Measurements from ENCODE around the gene ELFN2. TPM values are rescaled to one million over a fixed set of nuclear protein-coding genes. Genes with fewer than 3 reads are reported as not detected.

The ELFN2 gene
- total and polyA plus RNA-seq, 2 of the 13 experiments (the other 11 are each of a cell fraction or from before 2014, with no cell fraction given): 0.01 TPM; not detected in 1

DNA sequence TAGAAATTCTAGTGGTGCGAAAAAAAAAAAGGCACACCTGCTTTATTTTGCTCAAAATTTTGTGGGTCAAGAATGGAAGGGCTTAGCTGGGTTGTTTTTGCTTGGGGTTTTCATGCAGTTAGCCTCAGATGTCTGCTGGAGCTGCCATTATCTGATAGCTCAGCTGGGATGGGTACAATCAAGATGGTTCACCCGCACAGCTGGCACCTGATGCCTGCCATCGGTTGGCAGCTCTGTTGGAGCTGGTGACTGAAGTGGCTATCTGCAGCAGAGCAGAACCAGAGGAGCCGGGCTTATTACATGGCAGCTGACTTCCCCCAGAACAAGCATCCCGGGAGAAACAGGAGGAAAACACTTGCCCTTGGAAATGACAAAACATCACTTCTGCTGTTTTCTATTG, 12.1 kb upstream of the ELFN2 start:
- H3K27ac ChIP-seq (ENCODE audit: extremely low read length, insufficient read depth, low read length): no peak overlapping the region
- ChIA-PET POLR2A (no interaction called here), CTCF (ENCODE audit: low intra/inter-chr PET ratio, low total read pairs) (no interaction called here)
- H3K36me3 ChIP-seq (replicated peaks in 1 of 2; ENCODE audit: control insufficient read depth in 1 of 2, insufficient read depth in 2 of 2, low read length in 2 of 2): no peaks in the 10 kb centered on the region
- H3K9me3 ChIP-seq (ENCODE audit: low read length): no peaks in the 10 kb centered on the region
- no peak overlapping the region for H3K4me3 ChIP-seq (replicated peaks in 1 of 3; ENCODE audit: insufficient read depth in 1 of 3, low read depth in 2 of 3, low read length in 3 of 3)
- intact Hi-C loops (cut with micrococcal nuclease; ENCODE audit: unreplicated experiment): no loop called here
- H4K20me1 ChIP-seq (ENCODE audit: insufficient read depth, low read length): no peaks in the 10 kb centered on the region
- no peak overlapping the region for H3K4me2 ChIP-seq (ENCODE audit: low read depth, low read length)
- DNase-seq (ENCODE audit: low spot score) (no peak), FAIRE-seq (no peak), ATAC-seq (no peak)
- H3K9ac ChIP-seq (ENCODE audit: insufficient read depth, low read depth, low read length): no peak overlapping the region
- no peaks in the 10 kb centered on the region for H3K79me2 ChIP-seq (ENCODE audit: insufficient read depth, low read length)
- BruUV-seq (replicated peaks): no TSS peak
- peaks cover 6 to 10% of the 10 kb centered on the region in 2 experiments; a peak in 4 of 5 replicates for H3K27me3 ChIP-seq (ENCODE audit: control insufficient read depth in 1 of 2, insufficient read depth in 2 of 2, low read length in 2 of 2)
- H3K4me1 ChIP-seq (ENCODE audit: insufficient read depth, low read length): peaks cover 11% of the 10 kb centered on the region
- H2AFZ ChIP-seq (ENCODE audit: low read length): no peak overlapping the region
- WGBS (ENCODE audit: low lambda C conversion rate): 18% methylated on average over 5 of the region's 5 CpGs
- in situ Hi-C loops (cut with HindIII; ENCODE audit: extremely low pct_ligation_motif_present, low pct_unique_long_range_greater_than_20kb): no loop called here
- TF ChIP-seq PRDM10 (CRISPR knock-in tag; IDR thresholded peaks at IDR 0.05; ENCODE audit: low read depth) (no peak), ZUFSP (CRISPR knock-in tag; IDR thresholded peaks at IDR 0.05; ENCODE audit: borderline replicate concordance) (no peak), BCL6 (CRISPR knock-in tag; IDR thresholded peaks at IDR 0.05) (no peak), MTA1 (CRISPR knock-in tag; IDR thresholded peaks at IDR 0.05; ENCODE audit: borderline replicate concordance) (no peak), ZNF75D (CRISPR knock-in tag; IDR thresholded peaks at IDR 0.05; ENCODE audit: borderline replicate concordance) (no peak), CEBPG (CRISPR knock-in tag; IDR thresholded peaks at IDR 0.05) (no peak), KLF16 (CRISPR knock-in tag; IDR thresholded peaks at IDR 0.05) (no peak), FUBP1 (CRISPR knock-in tag; IDR thresholded peaks at IDR 0.05; ENCODE audit: borderline replicate concordance) (no peak), RBM22 (optimal IDR thresholded peaks at IDR 0.05; ENCODE audit: low read length) (no peak), ZNF720 (CRISPR knock-in tag; IDR thresholded peaks at IDR 0.05) (no peak), NCOA1 (CRISPR knock-in tag; IDR thresholded peaks at IDR 0.05) (no peak), NFE2L2 (IDR thresholded peaks at IDR 0.05; ENCODE audit: low read length) (no peak), CEBPB (IDR thresholded peaks at IDR 0.05; ENCODE audit: borderline replicate concordance, low read depth, low read length) (no peak), ZNF563 (CRISPR knock-in tag; IDR thresholded peaks at IDR 0.05) (no peak), ZNF879 (CRISPR knock-in tag; IDR thresholded peaks at IDR 0.05) (no peak), MBD4 (IDR thresholded peaks at IDR 0.05; ENCODE audit: borderline replicate concordance, low read length) (no peak)
- TF ChIP-seq, protein P1, sequence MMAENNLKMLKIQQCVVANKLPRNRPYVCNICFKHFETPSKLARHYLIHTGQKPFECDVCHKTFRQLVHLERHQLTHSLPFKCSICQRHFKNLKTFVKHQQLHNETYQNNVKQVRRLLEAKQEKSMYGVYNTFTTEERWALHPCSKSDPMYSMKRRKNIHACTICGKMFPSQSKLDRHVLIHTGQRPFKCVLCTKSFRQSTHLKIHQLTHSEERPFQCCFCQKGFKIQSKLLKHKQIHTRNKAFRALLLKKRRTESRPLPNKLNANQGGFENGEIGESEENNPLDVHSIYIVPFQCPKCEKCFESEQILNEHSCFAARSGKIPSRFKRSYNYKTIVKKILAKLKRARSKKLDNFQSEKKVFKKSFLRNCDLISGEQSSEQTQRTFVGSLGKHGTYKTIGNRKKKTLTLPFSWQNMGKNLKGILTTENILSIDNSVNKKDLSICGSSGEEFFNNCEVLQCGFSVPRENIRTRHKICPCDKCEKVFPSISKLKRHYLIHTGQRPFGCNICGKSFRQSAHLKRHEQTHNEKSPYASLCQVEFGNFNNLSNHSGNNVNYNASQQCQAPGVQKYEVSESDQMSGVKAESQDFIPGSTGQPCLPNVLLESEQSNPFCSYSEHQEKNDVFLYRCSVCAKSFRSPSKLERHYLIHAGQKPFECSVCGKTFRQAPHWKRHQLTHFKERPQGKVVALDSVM (CRISPR knock-in tag; IDR thresholded peaks at IDR 0.05): no peak

Data from HepG2 (cell line).